GM21825 (cell line): Measurements from ENCODE around the gene EEF1B2.
"Not testable (repeated sequence)": the region's sequence is repeated elsewhere in the genome, so short reads cannot be mapped to it uniquely, and the experiment has no call there.

Source experiments
- ATAC-seq: cut with Tn5 transposase; IDR thresholded peaks from one replicate; pipeline ENCODE4 v1.9.1; 2021; ENCODE audit warnings: mild to moderate bottlenecking, moderate library complexity; ENCODE audit not compliant: unreplicated experiment

Gene EEF1B2

GRCh38 chr2:206163251-206163880, 3.7 kb downstream of the EEF1B2 start:
- no peak for ATAC-seq

- ATAC-seq: no peak
Measured at GRCh38 chr2:206164261-206164862, 4.7 kb downstream of the EEF1B2 start.

- not testable (repeated sequence) for ATAC-seq
Measured at GRCh38 chr2:206168230-206168629, 8.5 kb downstream of the EEF1B2 start.

GRCh38 chr2:206171624-206172397, 12.1 kb downstream of the EEF1B2 start:
- ATAC-seq: not testable (repeated sequence)

- no peak for ATAC-seq
Measured at GRCh38 chr2:206173147-206173546, 13.5 kb downstream of the EEF1B2 start.

- no peak for ATAC-seq
Measured at GRCh38 chr2:206176121-206176520, 16.4 kb downstream of the EEF1B2 start.

GRCh38 chr2:206176901-206177300, 17.2 kb downstream of the EEF1B2 start:
- ATAC-seq: no peak

GRCh38 chr2:206181526-206181925, 21.8 kb downstream of the EEF1B2 start:
- not testable (repeated sequence) for ATAC-seq

- no peak for ATAC-seq
Measured at GRCh38 chr2:206189691-206190090, 30.0 kb downstream of the EEF1B2 start.

- ATAC-seq: no peak
Measured at GRCh38 chr2:206190111-206190510, 30.4 kb downstream of the EEF1B2 start.

- ATAC-seq: no peak
Measured at GRCh38 chr2:206190689-206191088, 31.0 kb downstream of the EEF1B2 start.

- ATAC-seq: no peak
Measured at GRCh38 chr2:206192157-206192556, 32.5 kb downstream of the EEF1B2 start.

- no peak for ATAC-seq
Measured at GRCh38 chr2:206193671-206194357, 34.1 kb downstream of the EEF1B2 start.

- no peak for ATAC-seq
Measured at GRCh38 chr2:206198677-206199076, 39.0 kb downstream of the EEF1B2 start.

- no peak for ATAC-seq
Measured at GRCh38 chr2:206201075-206201848, 41.6 kb downstream of the EEF1B2 start.

GRCh38 chr2:206202446-206202845, 42.8 kb downstream of the EEF1B2 start:
- no peak for ATAC-seq

- no peak for ATAC-seq
Measured at GRCh38 chr2:206203331-206203730, 43.6 kb downstream of the EEF1B2 start.

- no peak for ATAC-seq
Measured at GRCh38 chr2:206204710-206205109, 45.0 kb downstream of the EEF1B2 start.

- ATAC-seq: not testable (repeated sequence)
Measured at GRCh38 chr2:206207316-206207715, 47.6 kb downstream of the EEF1B2 start.

- ATAC-seq: no peak
Measured at GRCh38 chr2:206208900-206209299, 49.2 kb downstream of the EEF1B2 start.
